Right lobe of liver (tissue), 4 donors: ENCODE measurements around the gene KIF15.

Experiments used
- CTCF ChIP-seq, 4 donors: fragments of 200-600 bp in 3 of 4; fragments of 450-650 bp in 1 of 4; IDR thresholded peaks; one replicate each; pipeline versions ENCODE4 v1.5.1 to v1.8.0; 2016 to 2022; ENCODE audit warnings: antibody characterized with exemption in 4 of 4, mild to moderate bottlenecking in 2 of 4
- POLR2A ChIP-seq: fragments of 450-650 bp; IDR thresholded peaks from one replicate; pipeline ENCODE4 v1.6.1; 2017; ENCODE audit warnings: antibody characterized with exemption, mild to moderate bottlenecking
- donor health status: DM: no; HTN: no; CAD: no.
- donor health status: DM: no; HTN: no; CAD: no.
- donor health status: DM: no; HTN: yes; CAD: no.

- TF ChIP-seq CTCF (IDR thresholded peaks at IDR 0.05), result no peak
- TF ChIP-seq POLR2A, result peak; percentile 66
Observed at GRCh38 chr3:44761424-44762169, at the start of gene KIF15, which contains the start of gene KIAA1143.
